Measurements from ENCODE around the gene KLHL15. TPM values are rescaled to one million over a fixed set of nuclear protein-coding genes. Genes with fewer than 3 reads are reported as not detected.

KLHL15 gene
- total and polyA plus RNA-seq, 2 of the 4 experiments (the other 2 are of a cell fraction), result 2.4 to 7.5 TPM

GRCh38 chrX:23992431-23992830 is 34.6 kb downstream of the KLHL15 start:
- no peak overlapping the region for H3K9ac ChIP-seq (ENCODE audit: low read depth, low read length)
- CTCF ChIA-PET, result no interaction called here

More at GRCh38 chrX:23992431-23992830, 34.6 kb downstream of the KLHL15 start:
- intact Hi-C loops (cut with micrococcal nuclease), result no loop called here
- Histone ChIP-seq H2AFZ (replicated peaks; ENCODE audit: low read length, poor library complexity) (no peak overlapping the region), H3K56ac (ENCODE audit: extremely low read depth, insufficient read depth, low read length) (no peak overlapping the region), H3K14ac (replicated peaks; ENCODE audit: low read depth, low read length) (no peak overlapping the region), H3K4me3 (ENCODE audit: insufficient read depth, low read depth, low read length) (no peak overlapping the region), H3K27me3 (ENCODE audit: control insufficient read depth, insufficient read depth, low read length) (no peaks in the 10 kb centered on the region; the same call in 1 of the 2 replicates), H3K27ac (ENCODE audit: insufficient read depth, low read length) (no peak overlapping the region), H3K4me2 (ENCODE audit: low read depth, low read length) (no peak overlapping the region), H2BK15ac (ENCODE audit: low read depth, low read length) (no peak overlapping the region), H2BK5ac (ENCODE audit: low read depth, low read length, poor library complexity, severe bottlenecking) (no peak overlapping the region), H3K4me1 (ENCODE audit: control insufficient read depth, insufficient read depth, low read length) (no peaks in the 10 kb centered on the region; the same call in 1 of the 2 replicates), H2AK9ac (replicated peaks; ENCODE audit: low read depth, low read length, poor library complexity) (no peak overlapping the region), H3K4ac (ENCODE audit: low read depth, low read length) (no peak overlapping the region), H3K9me1 (ENCODE audit: insufficient read depth, low read length) (no peaks in the 10 kb centered on the region), H2BK120ac (ENCODE audit: low read depth, low read length) (no peak overlapping the region), H4K5ac (ENCODE audit: low read depth, low read length) (no peak overlapping the region), H4K8ac (ENCODE audit: low read depth in 2 of 2, low read length in 2 of 2) (no peak overlapping the region), H2BK20ac (ENCODE audit: low read depth, low read length) (no peak overlapping the region), H3K18ac (ENCODE audit: low read depth, low read length) (no peak overlapping the region), H3K9me3 (ENCODE audit: control insufficient read depth, insufficient read depth, low read length) (no peaks in the 10 kb centered on the region), H2AK5ac (ENCODE audit: low read depth, low read length) (no peak overlapping the region), H4K20me1 (ENCODE audit: insufficient read depth, low read length) (no peaks in the 10 kb centered on the region), H4K91ac (ENCODE audit: insufficient read depth, low read depth, low read length) (no peak overlapping the region), H3K23ac (ENCODE audit: low read depth, low read length) (no peak overlapping the region), H3K79me1 (ENCODE audit: low read depth in 1 of 2, low read length in 2 of 2) (peaks cover 0 to 5% of the 10 kb centered on the region in 2 experiments; a peak in 2 of 4 replicates), H3K36me3 (ENCODE audit: control insufficient read depth, insufficient read depth, low read length) (peaks cover 10% of the 10 kb centered on the region)
- no CpG with 5 or more reads among the region's 3 CpGs for WGBS, 2 experiments (ENCODE audit: extremely low coverage in 2 of 2, insufficient read length in 1 of 2)
- ATAC-seq (ENCODE audit: low read depth) (no peak), DNase-seq (no peak)
- no TSS peak for BruUV-seq (replicated peaks)
- dilution Hi-C loops (cut with HindIII; ENCODE audit: low sequenced_read_pairs, unreplicated experiment), result no loop called here
- in situ Hi-C loops (cut with MboI; ENCODE audit: low sequenced_read_pairs), result no loop called here
- POLR2A ChIA-PET (ENCODE audit: unreplicated experiment), result interaction anchor here (0.6 kb wide), 1 partner anchor 11 kb away, joined by 5 read pairs; no protein-coding TSS in a partner anchor
- no peak for TF ChIP-seq RAD21 (IDR thresholded peaks at IDR 0.05; ENCODE audit: low read length)
- no peak for TF ChIP-seq FOS (IDR thresholded peaks at IDR 0.05; ENCODE audit: low read depth, low read length)
- no peak for TF ChIP-seq USF2 (IDR thresholded peaks at IDR 0.05; ENCODE audit: low read depth, low read length)
- TF ChIP-seq NFE2L2 (IDR thresholded peaks at IDR 0.05; ENCODE audit: low read depth, low read length), result no peak
- TF ChIP-seq CHD1 (IDR thresholded peaks at IDR 0.05; ENCODE audit: low read depth, low read length), result no peak
- TF ChIP-seq SMC3 (IDR thresholded peaks at IDR 0.05; ENCODE audit: low read depth, low read length), result no peak
- no peak for TF ChIP-seq RCOR1 (IDR thresholded peaks at IDR 0.05; ENCODE audit: insufficient replicate concordance, low read length)
- no peak for TF ChIP-seq CEBPB (IDR thresholded peaks at IDR 0.05; ENCODE audit: low read depth, low read length)
- no peak for TF ChIP-seq POLR2A (IDR thresholded peaks at IDR 0.05; ENCODE audit: low read depth, low read length)
- no peak for TF ChIP-seq RFX5 (IDR thresholded peaks at IDR 0.05; ENCODE audit: low read depth, low read length)
- no peak for TF ChIP-seq CTCF (conservative IDR thresholded peaks at IDR 0.05; ENCODE audit: low read depth, low read length)
- no peak for TF ChIP-seq MAFK (IDR thresholded peaks at IDR 0.05; ENCODE audit: low read depth, low read length)
- TF ChIP-seq MAZ (IDR thresholded peaks at IDR 0.05; ENCODE audit: borderline replicate concordance, low read depth, low read length), result no peak
- no peak for TF ChIP-seq MXI1 (IDR thresholded peaks at IDR 0.05; ENCODE audit: borderline replicate concordance, low read depth, low read length)
- no peak for TF ChIP-seq ELK1 (IDR thresholded peaks at IDR 0.05; ENCODE audit: borderline replicate concordance, low read depth, low read length)
- TF ChIP-seq BHLHE40 (IDR thresholded peaks at IDR 0.05; ENCODE audit: low read depth, low read length), result no peak
